Measurements from ENCODE around the gene SEC31A.

GRCh38 chr4:82773057-82773456 is 117.9 kb downstream of the SEC31A start:
- TF ChIP-seq CTCF (IDR thresholded peaks at IDR 0.05): no peak
- no peak for TF ChIP-seq POLR2A (IDR thresholded peaks at IDR 0.05)

Measured in uterus (tissue), 2 donors.